ENCODE measurements around the gene LMAN1L.
"Not testable (repeated sequence)": the region's sequence is repeated elsewhere in the genome, so short reads cannot be mapped to it uniquely, and the experiment has no call there.

The LMAN1L gene

GRCh38 chr15:74782259-74783071 is 30.2 kb upstream of the LMAN1L start:
- DNase-seq = no peak

- DNase-seq = no peak
Measured at GRCh38 chr15:74783072-74783807, 29.4 kb upstream of the LMAN1L start.

- no peak for DNase-seq
Measured at GRCh38 chr15:74783808-74784175, 28.8 kb upstream of the LMAN1L start.

GRCh38 chr15:74784426-74785193 is 28.0 kb upstream of the LMAN1L start:
- no peak for DNase-seq

GRCh38 chr15:74785194-74786032 is 27.2 kb upstream of the LMAN1L start:
- no peak for DNase-seq

GRCh38 chr15:74786081-74786480 is 26.6 kb upstream of the LMAN1L start:
- DNase-seq = not testable (repeated sequence)

GRCh38 chr15:74786551-74787165 is 26.0 kb upstream of the LMAN1L start:
- no peak for DNase-seq

- DNase-seq = no peak
Measured at GRCh38 chr15:74787251-74788041, 25.2 kb upstream of the LMAN1L start.

GRCh38 chr15:74788042-74788682 is 24.5 kb upstream of the LMAN1L start:
- no peak for DNase-seq

- DNase-seq = no peak
Measured at GRCh38 chr15:74788683-74789151, 23.9 kb upstream of the LMAN1L start.

- DNase-seq = no peak
Measured at GRCh38 chr15:74789171-74789631, 23.4 kb upstream of the LMAN1L start.

GRCh38 chr15:74789741-74790079 is 22.9 kb upstream of the LMAN1L start:
- no peak for DNase-seq

GRCh38 chr15:74790080-74790916 is 22.3 kb upstream of the LMAN1L start:
- DNase-seq = no peak

GRCh38 chr15:74791007-74791406 is 21.6 kb upstream of the LMAN1L start:
- DNase-seq = no peak

GRCh38 chr15:74791667-74792066 is 21.0 kb upstream of the LMAN1L start:
- no peak for DNase-seq

- DNase-seq = no peak
Measured at GRCh38 chr15:74792227-74793016, 20.2 kb upstream of the LMAN1L start.

- DNase-seq = no peak
Measured at GRCh38 chr15:74793135-74794028, 19.3 kb upstream of the LMAN1L start.

Data from DMS 273 treated with DMSO at 0.1 percent for 48 hours (cell line).